Measurements from ENCODE around the gene FNBP1L. TPM values are rescaled to one million over a fixed set of nuclear protein-coding genes. Genes with fewer than 3 reads are reported as not detected.

The FNBP1L gene
- total and polyA plus RNA-seq, 4 donors = 63.6 to 138 (median 106) TPM

DNA sequence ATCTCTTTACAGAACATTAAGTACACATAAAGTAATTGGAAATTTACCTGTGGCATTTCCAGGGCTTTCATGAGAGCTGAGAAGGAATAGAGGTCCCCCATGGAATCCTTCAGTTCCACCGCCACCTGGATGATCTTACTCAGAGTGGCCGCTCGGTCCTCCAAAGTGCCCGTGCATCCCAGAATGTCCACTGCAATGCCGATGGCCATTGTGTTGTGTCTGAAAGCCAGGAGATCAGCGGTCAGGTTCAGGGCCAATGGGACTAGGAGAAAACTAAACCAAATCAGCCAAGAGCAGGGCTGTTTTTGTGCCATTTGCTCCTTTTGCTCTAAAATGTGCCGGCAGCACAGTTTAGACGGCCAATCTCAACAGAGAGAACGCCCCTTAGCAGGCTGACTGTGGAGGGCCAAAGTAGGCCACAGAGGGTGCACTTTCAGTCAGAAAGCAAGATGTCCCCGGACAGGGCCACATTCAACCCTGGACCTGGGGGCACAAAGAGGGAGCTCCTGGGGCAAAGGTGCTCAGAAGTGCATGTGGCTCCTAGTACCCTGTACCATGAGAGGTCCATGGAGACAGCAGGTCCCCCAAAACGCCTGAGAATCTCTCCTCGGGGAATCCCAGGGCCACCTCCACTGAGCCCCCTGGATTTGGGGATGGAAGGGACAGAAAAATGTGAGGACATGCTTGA is 123.8 kb downstream of the FNBP1L start:
- 97% methylated on average over 11 of the region's 12 CpGs for WGBS (ENCODE audit: insufficient coverage)

GRCh38 chr1:93573940-93574469 is 126.1 kb downstream of the FNBP1L start:
- Histone ChIP-seq H3K9me3 (ENCODE audit: control insufficient read depth, insufficient read depth, low read length) (no peaks in the 10 kb centered on the region), H3K4me1 (ENCODE audit: control insufficient read depth, insufficient read depth, low read length) (peaks cover 39% of the 10 kb centered on the region), H3K4me3 (ENCODE audit: low read depth, low read length) (no peak overlapping the region), H3K36me3 (ENCODE audit: control insufficient read depth, insufficient read depth, low read length) (peaks cover 24% of the 10 kb centered on the region), H3K27ac (ENCODE audit: low read depth, low read length) (no peak overlapping the region), H3K27me3 (ENCODE audit: control insufficient read depth, insufficient read depth, low read length) (no peaks in the 10 kb centered on the region)
- DNase-seq (ENCODE audit: low read depth in 4 of 6, low spot score in 6 of 6) = peak in 1 of 6 donors; percentile 74
- no CpG with 5 or more reads among the region's 1 CpG for WGBS (ENCODE audit: insufficient coverage)

More for the DNA sequence above, 123.8 kb downstream of the FNBP1L start:
- Histone ChIP-seq H3K4me1 (ENCODE audit: control insufficient read depth, insufficient read depth, low read length) (peaks cover 24% of the 10 kb centered on the region), H3K4me3 (ENCODE audit: low read depth, low read length) (no peak overlapping the region), H3K9me3 (ENCODE audit: control insufficient read depth, insufficient read depth, low read length) (no peaks in the 10 kb centered on the region), H3K36me3 (ENCODE audit: control insufficient read depth, insufficient read depth, low read length) (peaks cover 23% of the 10 kb centered on the region), H3K27ac (ENCODE audit: low read depth, low read length) (no peak overlapping the region), H3K27me3 (ENCODE audit: control insufficient read depth, insufficient read depth, low read length) (no peaks in the 10 kb centered on the region)
- DNase-seq (ENCODE audit: low read depth in 4 of 6, low spot score in 6 of 6) = no peak

GRCh38 chr1:93574511-93574910 is 126.6 kb downstream of the FNBP1L start:
- no peak overlapping the region for H3K27ac ChIP-seq (ENCODE audit: low read depth, low read length)
- H3K36me3 ChIP-seq (ENCODE audit: control insufficient read depth, insufficient read depth, low read length) = peaks cover 29% of the 10 kb centered on the region
- 83% methylated on average over 4 of the region's 7 CpGs for WGBS (ENCODE audit: insufficient coverage)
- H3K9me3 ChIP-seq (ENCODE audit: control insufficient read depth, insufficient read depth, low read length) = no peaks in the 10 kb centered on the region
- no peak overlapping the region for H3K4me3 ChIP-seq (ENCODE audit: low read depth, low read length)
- peaks cover 44% of the 10 kb centered on the region for H3K4me1 ChIP-seq (ENCODE audit: control insufficient read depth, insufficient read depth, low read length)
- DNase-seq (ENCODE audit: low read depth in 4 of 6, low spot score in 6 of 6) = no peak
- no peaks in the 10 kb centered on the region for H3K27me3 ChIP-seq (ENCODE audit: control insufficient read depth, insufficient read depth, low read length)

- 96% methylated on average over 5 of the region's 6 CpGs for WGBS (ENCODE audit: insufficient coverage)
- Histone ChIP-seq H3K9me3 (ENCODE audit: control insufficient read depth, insufficient read depth, low read length) (no peaks in the 10 kb centered on the region), H3K4me1 (ENCODE audit: control insufficient read depth, insufficient read depth, low read length) (peaks cover 44% of the 10 kb centered on the region), H3K27ac (ENCODE audit: low read depth, low read length) (peak overlapping the region; percentile 36), H3K27me3 (ENCODE audit: control insufficient read depth, insufficient read depth, low read length) (no peaks in the 10 kb centered on the region), H3K4me3 (ENCODE audit: low read depth, low read length) (no peak overlapping the region), H3K36me3 (ENCODE audit: control insufficient read depth, insufficient read depth, low read length) (peaks cover 34% of the 10 kb centered on the region)
- no peak for DNase-seq (ENCODE audit: low read depth in 4 of 6, low spot score in 6 of 6)
These were observed 127.1 kb downstream of the FNBP1L start for GRCh38 chr1:93574991-93575390.

DNA sequence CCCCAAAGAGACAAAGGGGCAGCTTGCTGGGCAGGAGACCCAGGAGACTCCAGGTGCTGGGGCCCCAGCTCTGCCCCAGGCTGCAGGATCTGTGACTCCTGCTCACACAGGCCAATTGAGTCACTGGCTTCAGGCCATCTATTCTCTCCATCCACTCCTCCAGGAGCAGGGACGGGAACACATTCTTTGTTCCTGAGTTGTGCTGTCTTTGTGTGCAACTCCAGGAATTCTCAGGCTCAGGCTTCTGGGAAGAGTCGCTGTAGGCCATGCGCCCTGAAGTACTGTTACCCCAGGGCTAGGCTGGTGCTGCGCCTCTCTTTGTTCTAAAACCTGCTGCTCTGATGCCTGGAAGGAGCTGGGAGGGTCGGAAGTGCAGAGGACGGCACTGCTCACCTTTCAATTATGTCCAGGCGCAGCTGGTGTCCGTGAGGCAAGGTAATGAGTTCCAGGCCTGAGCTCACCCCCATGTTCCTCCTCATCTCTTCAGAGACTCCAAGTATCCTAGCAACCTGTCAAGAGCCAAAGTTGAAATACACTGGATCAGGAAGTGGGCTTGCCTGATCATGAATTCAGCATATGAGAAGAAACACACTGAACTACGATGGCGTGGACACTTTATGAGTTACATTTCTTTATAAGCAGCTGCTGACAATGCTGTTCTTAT is 127.8 kb downstream of the FNBP1L start:
- Histone ChIP-seq H3K27me3 (ENCODE audit: control insufficient read depth, insufficient read depth, low read length) (no peaks in the 10 kb centered on the region), H3K36me3 (ENCODE audit: control insufficient read depth, insufficient read depth, low read length) (peaks cover 34% of the 10 kb centered on the region), H3K4me3 (ENCODE audit: low read depth, low read length) (no peak overlapping the region), H3K9me3 (ENCODE audit: control insufficient read depth, insufficient read depth, low read length) (no peaks in the 10 kb centered on the region), H3K27ac (ENCODE audit: low read depth, low read length) (peak overlapping the region; percentile 36), H3K4me1 (ENCODE audit: control insufficient read depth, insufficient read depth, low read length) (peaks cover 44% of the 10 kb centered on the region)
- peak in 2 of 6 donors; percentile 63 to 72 for DNase-seq (ENCODE audit: low read depth in 4 of 6, low spot score in 6 of 6)
- 47% methylated on average over 7 of the region's 10 CpGs for WGBS (ENCODE audit: insufficient coverage)

- Histone ChIP-seq H3K4me1 (ENCODE audit: control insufficient read depth, insufficient read depth, low read length) (peaks cover 44% of the 10 kb centered on the region), H3K4me3 (ENCODE audit: low read depth, low read length) (no peak overlapping the region), H3K27me3 (ENCODE audit: control insufficient read depth, insufficient read depth, low read length) (no peaks in the 10 kb centered on the region), H3K27ac (ENCODE audit: low read depth, low read length) (peak overlapping the region; percentile 44), H3K9me3 (ENCODE audit: control insufficient read depth, insufficient read depth, low read length) (no peaks in the 10 kb centered on the region), H3K36me3 (ENCODE audit: control insufficient read depth, insufficient read depth, low read length) (peaks cover 28% of the 10 kb centered on the region)
- WGBS (ENCODE audit: insufficient coverage) = 3% methylated on average over 7 of the region's 9 CpGs
- DNase-seq (ENCODE audit: low read depth in 4 of 6, low spot score in 6 of 6) = peak in 5 of 6 donors; percentile 54 to 95 (median 73)
These were observed 128.4 kb downstream of the FNBP1L start for GRCh38 chr1:93576346-93576745.

GRCh38 chr1:93576746-93577145 is 128.8 kb downstream of the FNBP1L start:
- Histone ChIP-seq H3K4me3 (ENCODE audit: low read depth, low read length) (no peak overlapping the region), H3K36me3 (ENCODE audit: control insufficient read depth, insufficient read depth, low read length) (peaks cover 26% of the 10 kb centered on the region), H3K4me1 (ENCODE audit: control insufficient read depth, insufficient read depth, low read length) (peaks cover 44% of the 10 kb centered on the region), H3K9me3 (ENCODE audit: control insufficient read depth, insufficient read depth, low read length) (no peaks in the 10 kb centered on the region), H3K27ac (ENCODE audit: low read depth, low read length) (peak overlapping the region; percentile 44), H3K27me3 (ENCODE audit: control insufficient read depth, insufficient read depth, low read length) (no peaks in the 10 kb centered on the region)
- no CpG with 5 or more reads among the region's 2 CpGs for WGBS (ENCODE audit: insufficient coverage)
- DNase-seq (ENCODE audit: low read depth in 4 of 6, low spot score in 6 of 6) = no peak

DNA sequence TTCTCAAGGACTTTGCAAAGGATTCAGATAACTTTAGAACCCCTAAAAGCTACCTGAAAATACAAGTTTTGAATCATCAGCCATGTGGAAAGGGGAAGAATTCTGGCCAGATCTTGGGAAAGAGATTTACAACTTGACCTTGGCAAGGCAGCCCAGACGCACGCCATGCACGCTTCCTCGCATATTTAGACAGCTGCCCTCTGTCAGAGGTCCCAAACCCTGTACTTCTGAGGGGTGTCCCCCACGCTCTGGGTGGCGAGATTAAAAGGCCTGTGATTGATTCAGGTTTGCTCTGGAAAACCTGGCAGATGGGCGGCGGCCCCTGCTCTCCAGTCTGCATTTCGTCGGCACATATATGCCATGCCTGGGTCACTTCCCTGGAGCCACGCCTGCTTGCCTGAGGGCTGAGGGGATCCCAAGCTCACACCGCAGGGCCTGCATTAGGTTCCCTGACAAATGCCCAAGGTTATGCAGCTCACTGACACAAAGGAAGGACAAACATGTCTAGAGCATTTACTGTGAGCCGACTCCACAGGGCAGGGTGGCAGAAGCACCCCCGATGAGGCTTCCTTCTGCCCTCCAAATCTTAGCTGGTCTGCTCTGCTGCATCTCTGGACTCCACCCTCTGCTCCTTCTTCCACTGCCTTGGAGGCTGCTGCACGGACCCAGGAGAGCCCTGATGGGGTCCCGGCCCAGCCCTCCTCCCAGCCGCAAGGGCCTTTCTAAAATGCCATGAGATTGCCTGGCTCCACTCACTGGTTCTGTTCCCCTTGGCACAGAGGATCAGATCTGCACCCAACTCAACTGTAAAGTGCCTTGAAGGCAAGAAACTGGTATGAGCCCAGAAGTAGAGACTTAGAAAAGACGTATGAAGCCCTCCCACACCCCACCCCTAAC is 129.9 kb downstream of the FNBP1L start:
- WGBS (ENCODE audit: insufficient coverage) = 66% methylated on average over 15 of the region's 18 CpGs
- Histone ChIP-seq H3K4me1 (ENCODE audit: control insufficient read depth, insufficient read depth, low read length) (peaks cover 44% of the 10 kb centered on the region), H3K27ac (ENCODE audit: low read depth, low read length) (no peak overlapping the region), H3K4me3 (ENCODE audit: low read depth, low read length) (no peak overlapping the region), H3K27me3 (ENCODE audit: control insufficient read depth, insufficient read depth, low read length) (no peaks in the 10 kb centered on the region), H3K36me3 (ENCODE audit: control insufficient read depth, insufficient read depth, low read length) (peaks cover 32% of the 10 kb centered on the region), H3K9me3 (ENCODE audit: control insufficient read depth, insufficient read depth, low read length) (no peaks in the 10 kb centered on the region)
- DNase-seq (ENCODE audit: low read depth in 4 of 6, low spot score in 6 of 6) = peak in 1 of 6 donors; percentile 41

DNA sequence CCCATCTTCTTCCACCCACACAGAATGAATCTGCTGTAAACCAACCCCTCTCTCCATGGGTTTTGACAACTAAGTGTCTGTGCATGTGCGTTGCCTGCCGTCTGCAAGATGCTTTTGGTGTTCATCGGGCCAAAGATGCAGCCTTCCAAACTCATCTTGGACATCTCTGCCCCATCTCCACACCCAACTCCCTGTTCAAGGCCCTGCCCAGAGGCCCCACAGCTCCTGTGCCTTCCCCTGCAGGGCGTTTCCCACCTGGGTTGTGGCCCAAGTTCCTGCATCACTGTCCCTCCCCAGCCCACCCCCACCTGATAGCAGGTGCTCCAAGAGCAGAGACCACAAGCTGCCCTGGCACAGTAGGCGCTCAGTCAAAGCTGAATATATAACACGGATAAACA is 130.5 kb downstream of the FNBP1L start:
- 89% methylated on average over 4 of the region's 6 CpGs for WGBS (ENCODE audit: insufficient coverage)
- peaks cover 34% of the 10 kb centered on the region for H3K36me3 ChIP-seq (ENCODE audit: control insufficient read depth, insufficient read depth, low read length)
- DNase-seq (ENCODE audit: low read depth in 4 of 6, low spot score in 6 of 6) = no peak

More for the DNA sequence above, 130.5 kb downstream of the FNBP1L start:
- H3K4me3 ChIP-seq (ENCODE audit: low read depth, low read length) = no peak overlapping the region
- H3K9me3 ChIP-seq (ENCODE audit: control insufficient read depth, insufficient read depth, low read length) = no peaks in the 10 kb centered on the region
- H3K4me1 ChIP-seq (ENCODE audit: control insufficient read depth, insufficient read depth, low read length) = peaks cover 44% of the 10 kb centered on the region
- no peaks in the 10 kb centered on the region for H3K27me3 ChIP-seq (ENCODE audit: control insufficient read depth, insufficient read depth, low read length)
- no peak overlapping the region for H3K27ac ChIP-seq (ENCODE audit: low read depth, low read length)

All from spinal cord (tissue), 10 donors.